HG02981 (cell line): Measurements from ENCODE around the gene GDAP1L1.
A peak's percentile ranks its signal among the peaks of the same experiment; 100 is the strongest.
"Not testable (repeated sequence)": the region's sequence is repeated elsewhere in the genome, so short reads cannot be mapped to it uniquely, and the experiment has no call there.

Experiments used
- ATAC-seq: cut with Tn5 transposase; IDR thresholded peaks from one replicate; pipeline ENCODE4 v1.9.1; 2021; ENCODE audit warnings: mild to moderate bottlenecking, moderate library complexity; ENCODE audit not compliant: unreplicated experiment

The GDAP1L1 gene

GRCh38 chr20:44299011-44299535 is 52.0 kb downstream of the GDAP1L1 start:
- not testable (repeated sequence) for ATAC-seq

GRCh38 chr20:44301285-44301684 is 54.2 kb downstream of the GDAP1L1 start:
- ATAC-seq: no peak

GRCh38 chr20:44302026-44302669 is 55.0 kb downstream of the GDAP1L1 start:
- ATAC-seq: no peak

- ATAC-seq: no peak
Measured at GRCh38 chr20:44302736-44303135, 55.6 kb downstream of the GDAP1L1 start.

- ATAC-seq: no peak
Measured at GRCh38 chr20:44304383-44304782, 57.3 kb downstream of the GDAP1L1 start.

- no peak for ATAC-seq
Measured at GRCh38 chr20:44306927-44307326, 59.8 kb downstream of the GDAP1L1 start.

GRCh38 chr20:44309763-44310663 is 62.9 kb downstream of the GDAP1L1 start:
- ATAC-seq: no peak

GRCh38 chr20:44310664-44311639 is 63.8 kb downstream of the GDAP1L1 start, which contains the start of gene FITM2:
Gene FITM2, minus strand, starts transcription at chr20:44311202. Its CDS starts 54 bp downstream, at chr20:44311148.
- peak; percentile 93 for ATAC-seq

GRCh38 chr20:44314870-44315269 is 67.8 kb downstream of the GDAP1L1 start:
- ATAC-seq: no peak

- no peak for ATAC-seq
Measured at GRCh38 chr20:44319839-44320422, 72.8 kb downstream of the GDAP1L1 start.

GRCh38 chr20:44324343-44324742 is 77.2 kb downstream of the GDAP1L1 start:
- no peak for ATAC-seq

- ATAC-seq: no peak
Measured at GRCh38 chr20:44326391-44327159, 79.5 kb downstream of the GDAP1L1 start.

GRCh38 chr20:44327748-44328147 is 80.6 kb downstream of the GDAP1L1 start:
- ATAC-seq: not testable (repeated sequence)

- ATAC-seq: no peak
Measured at GRCh38 chr20:44328428-44328827, 81.3 kb downstream of the GDAP1L1 start.
